HG03354 (cell line): ENCODE results near the gene FAM222A.

Source experiments
- ATAC-seq: cut with Tn5 transposase; IDR thresholded peaks from one replicate; pipeline ENCODE4 v1.9.1; 2021; ENCODE audit warnings: mild to moderate bottlenecking; ENCODE audit not compliant: unreplicated experiment, poor library complexity, severe bottlenecking

Gene FAM222A

GRCh38 chr12:109709401-109709991 is 4.1 kb upstream of the FAM222A start:
- no peak for ATAC-seq

- no peak for ATAC-seq
These were observed 3.3 kb upstream of the FAM222A start for GRCh38 chr12:109710205-109710746.

- no peak for ATAC-seq
These were observed 2.7 kb upstream of the FAM222A start for GRCh38 chr12:109710747-109711595.

GRCh38 chr12:109711596-109712461 is 1.8 kb upstream of the FAM222A start:
- no peak for ATAC-seq

- peak; percentile 35 for ATAC-seq
These were observed 702 bp downstream of the FAM222A start for GRCh38 chr12:109714141-109714912.

GRCh38 chr12:109714913-109715244 is 1.3 kb downstream of the FAM222A start:
- no peak for ATAC-seq

- ATAC-seq, result no peak
These were observed 1.9 kb downstream of the FAM222A start for GRCh38 chr12:109715310-109716091.

DNA sequence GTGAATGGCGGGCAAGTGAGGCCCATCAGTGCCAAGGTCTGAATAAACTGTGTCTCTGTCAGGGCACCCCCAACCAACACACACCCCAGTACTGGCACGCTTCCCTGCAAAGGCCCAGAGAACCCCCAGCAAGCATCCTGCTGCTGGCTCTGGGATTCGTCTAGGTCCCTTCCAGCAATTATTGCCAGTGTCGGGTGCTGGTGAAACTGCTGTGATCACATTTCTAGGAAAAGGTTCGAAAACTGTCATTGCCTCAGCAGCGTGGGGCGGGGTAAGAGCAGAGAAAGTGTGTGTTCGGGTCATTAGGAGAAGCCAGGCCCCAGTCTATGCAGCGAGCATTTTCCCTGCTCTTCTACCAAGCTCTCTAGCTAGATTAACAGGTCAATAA is 2.5 kb downstream of the FAM222A start:
- no peak for ATAC-seq

DNA sequence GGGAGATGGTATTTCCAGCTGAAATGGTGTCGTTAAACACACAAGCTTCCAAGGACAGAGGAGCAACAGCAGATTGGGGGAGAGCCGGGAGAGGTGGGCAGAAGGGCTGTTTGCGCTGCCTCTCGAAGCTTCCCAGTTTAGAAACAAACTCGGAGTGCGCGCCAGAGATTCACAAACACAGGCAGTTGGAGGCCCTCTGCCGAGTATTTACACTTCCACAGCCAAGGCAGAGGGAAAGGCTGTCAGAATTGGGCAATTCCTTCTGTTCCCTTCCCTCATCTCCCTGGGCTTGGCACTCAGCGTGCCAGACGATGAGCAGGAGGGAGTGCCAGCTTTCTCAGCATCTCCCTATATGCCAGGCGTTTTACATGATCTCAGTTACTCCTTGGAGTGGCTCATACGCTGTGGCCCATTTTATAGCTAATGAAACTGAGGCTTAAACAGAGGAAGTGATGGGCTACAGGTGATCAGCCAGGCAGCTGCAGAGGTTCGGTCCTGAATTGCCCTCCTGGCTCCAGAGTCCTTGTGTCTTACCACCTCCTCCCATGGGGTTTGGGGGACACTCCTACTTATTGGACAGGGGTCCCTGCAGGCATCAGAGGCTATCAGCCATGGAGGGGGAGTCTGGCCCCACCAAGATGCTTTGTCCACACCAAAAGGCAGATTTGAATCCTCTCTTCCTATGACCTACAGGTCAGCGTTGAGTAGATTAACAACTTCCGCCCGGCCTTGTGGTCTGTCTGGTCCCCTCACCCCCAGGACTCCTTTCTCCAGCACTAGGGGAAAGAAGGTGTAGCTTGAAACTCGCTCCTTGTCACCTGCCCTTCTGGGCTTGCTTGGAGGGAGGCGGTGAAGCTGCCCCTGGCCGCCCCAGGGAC is 3.1 kb downstream of the FAM222A start:
- ATAC-seq, result no peak

GRCh38 chr12:109717390-109718357 is 4.0 kb downstream of the FAM222A start:
- ATAC-seq, result no peak

DNA sequence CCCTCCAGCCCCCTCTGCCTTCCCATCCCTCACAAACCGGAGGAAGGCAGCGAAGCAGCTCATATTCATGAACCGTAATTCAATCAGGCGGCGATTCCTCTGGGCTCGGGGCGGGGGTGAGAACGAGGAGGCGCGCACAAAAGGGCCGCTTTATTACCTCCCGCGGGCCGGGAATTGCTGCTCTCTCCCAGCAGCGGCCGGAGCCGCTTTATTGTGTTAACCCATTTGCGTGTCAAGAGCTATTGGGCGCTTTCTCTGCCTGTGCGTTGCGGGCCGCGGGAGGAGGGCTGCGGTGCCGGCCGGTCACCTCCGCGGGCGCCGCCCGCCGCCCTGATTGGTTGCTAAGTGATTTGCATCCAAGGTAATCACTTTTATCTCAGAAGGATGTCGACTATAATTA is 4.8 kb downstream of the FAM222A start:
- no peak for ATAC-seq

DNA sequence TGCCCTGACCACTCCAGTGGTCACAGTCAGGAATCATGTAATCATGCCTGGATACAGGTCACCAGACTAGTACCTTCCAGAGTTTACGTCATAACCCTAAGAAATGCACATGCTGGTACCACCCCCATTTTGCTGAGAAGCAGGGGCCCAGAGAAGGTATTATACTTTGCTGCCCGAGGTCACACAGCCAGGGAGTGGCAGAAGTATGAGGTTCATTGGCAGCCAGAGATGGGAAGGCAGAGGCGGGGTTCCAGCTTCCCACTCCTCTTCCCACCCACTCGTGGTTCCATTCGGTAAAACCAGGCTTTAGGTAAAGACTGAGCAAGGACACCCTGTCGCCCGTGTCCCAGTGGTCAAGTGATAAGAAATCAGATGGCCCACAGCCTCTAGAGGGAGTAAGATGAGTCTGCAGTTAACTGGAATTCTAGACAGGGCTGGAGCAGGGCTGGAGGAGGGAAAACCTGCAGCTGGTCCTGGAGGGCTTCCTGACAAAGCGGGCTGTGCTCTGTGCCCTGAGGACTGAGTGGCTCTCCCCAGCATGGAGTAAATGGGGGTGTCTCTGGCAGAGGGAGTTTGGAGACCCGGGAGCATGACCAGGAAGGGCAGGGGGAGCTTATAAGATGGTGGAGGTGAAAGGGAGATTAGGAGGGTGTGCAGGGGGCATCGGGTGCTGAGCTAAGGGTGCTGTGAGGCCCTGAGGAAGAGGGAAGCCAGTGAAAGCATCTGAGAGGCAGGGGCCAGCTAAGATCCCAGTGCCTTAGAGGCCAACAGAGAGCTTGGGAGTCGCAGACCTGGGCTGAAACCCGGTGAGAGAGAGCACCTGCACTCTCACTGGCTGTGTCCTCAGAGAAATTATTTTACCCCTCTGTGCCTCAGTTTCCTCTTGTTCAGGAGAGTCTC is 5.7 kb downstream of the FAM222A start:
- no peak for ATAC-seq

DNA sequence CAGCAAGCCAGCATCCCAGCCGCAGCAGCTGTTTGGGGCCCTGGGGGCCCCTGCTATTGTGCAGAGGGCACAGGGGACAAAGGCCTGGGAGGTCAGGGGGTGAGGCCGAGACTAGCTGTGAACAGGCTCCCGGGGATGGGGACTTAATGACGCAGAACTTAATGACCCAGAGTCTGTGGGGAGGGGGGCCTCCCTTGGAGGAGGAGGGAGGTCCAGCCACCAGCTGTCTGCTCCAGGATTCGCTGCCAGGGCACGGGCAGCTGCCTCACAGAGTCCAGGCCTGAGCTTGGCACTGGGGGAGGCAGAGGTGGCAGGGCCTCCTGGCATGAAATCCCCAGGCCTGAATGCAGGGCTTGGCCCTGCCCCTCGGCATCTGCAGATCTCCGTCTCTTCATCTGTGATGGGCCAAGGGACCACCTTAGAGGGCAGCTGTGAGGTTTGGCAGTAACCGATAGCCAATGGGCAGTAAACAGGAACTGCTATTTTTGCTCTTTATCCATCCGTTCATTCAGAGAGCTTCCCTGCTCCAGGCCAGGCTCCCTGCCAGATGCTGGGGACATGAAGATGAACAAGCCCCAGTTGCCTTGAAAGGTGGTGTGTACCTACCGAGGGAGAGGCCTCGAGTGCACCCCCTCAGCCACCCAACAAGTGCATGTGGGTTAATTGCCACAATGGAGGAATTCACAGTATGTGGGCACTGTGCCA is 6.7 kb downstream of the FAM222A start:
- ATAC-seq, result no peak

DNA sequence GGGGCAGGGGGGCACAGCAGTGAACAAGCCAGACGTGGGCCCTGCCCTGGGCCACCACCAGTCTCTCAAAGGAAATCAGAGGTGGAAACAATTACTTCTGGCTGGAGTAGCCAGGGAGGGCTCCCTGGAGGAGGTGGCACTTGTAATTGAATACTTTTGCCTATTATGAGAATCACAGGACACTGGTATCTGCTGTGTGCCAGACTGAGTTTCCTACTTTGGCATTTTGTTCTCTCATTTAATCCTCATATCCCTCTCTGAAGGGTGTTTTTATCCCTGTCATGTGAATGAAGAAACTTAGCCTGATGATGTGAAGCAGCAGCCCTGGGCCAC is 7.2 kb downstream of the FAM222A start:
- no peak for ATAC-seq

GRCh38 chr12:109721276-109721675 is 7.7 kb downstream of the FAM222A start:
- no peak for ATAC-seq
